Measurements from ENCODE around the gene TMC5. TPM values are rescaled to one million over a fixed set of nuclear protein-coding genes. Genes with fewer than 3 reads are reported as not detected.

The TMC5 gene
- total and polyA plus RNA-seq, 2 of the 8 experiments (the other 6 are each of a cell fraction or from before 2014, with no cell fraction given): 1.6 to 1.8 TPM

DNA sequence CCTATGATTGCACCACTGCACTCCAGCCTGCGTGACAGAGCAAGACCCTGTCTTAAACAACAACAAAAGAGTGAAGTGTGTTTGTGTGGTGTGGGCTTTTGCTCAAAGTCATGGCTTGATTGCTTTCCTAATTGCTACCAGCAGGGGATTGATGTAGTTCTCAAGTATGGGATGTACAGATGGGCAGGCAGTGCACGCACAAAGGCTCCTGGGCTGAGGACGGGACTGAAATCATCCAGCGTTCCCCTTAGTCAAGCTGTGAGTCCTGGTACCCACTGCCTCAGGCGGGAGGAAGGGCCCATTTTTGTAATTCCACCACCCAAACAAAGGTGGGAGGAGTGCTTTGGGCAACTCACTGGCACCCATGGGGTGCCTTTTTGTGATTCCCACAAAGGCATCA lies 56.9 kb downstream of the TMC5 start:
- H3K27ac ChIP-seq (ENCODE audit: low read depth, low read length): no peak overlapping the region
- H3K4me3 ChIP-seq (ENCODE audit: extremely low read depth in 1 of 4, insufficient read depth in 2 of 4, low read depth in 3 of 4, low read length in 4 of 4): no peak overlapping the region
- no peaks in the 10 kb centered on the region for H3K36me3 ChIP-seq (ENCODE audit: control insufficient read depth in 2 of 4, insufficient read depth in 4 of 4, low read length in 3 of 4)
- H2BK15ac ChIP-seq (ENCODE audit: low read length): no peak overlapping the region
- H3K79me2 ChIP-seq (ENCODE audit: control insufficient read depth in 1 of 2, insufficient read depth in 2 of 2, low read length in 2 of 2): no peaks in the 10 kb centered on the region
- no peak overlapping the region for H3K9ac ChIP-seq (replicated peaks in 1 of 4; ENCODE audit: extremely low read depth in 1 of 4, low read depth in 3 of 4, low read length in 3 of 4)
- H4K20me1 ChIP-seq (replicated peaks in 1 of 2; ENCODE audit: control insufficient read depth in 1 of 2, insufficient read depth in 2 of 2, low read length in 2 of 2): no peaks in the 10 kb centered on the region
- no peak overlapping the region for H3K18ac ChIP-seq (ENCODE audit: extremely low read depth, low read length)
- H2BK5ac ChIP-seq (ENCODE audit: low read depth, low read length): no peak overlapping the region
- H2BK20ac ChIP-seq (ENCODE audit: low read length): no peak overlapping the region
- no peak for FAIRE-seq
- no peak overlapping the region for H2BK12ac ChIP-seq (ENCODE audit: low read depth, low read length)
- H3K4me2 ChIP-seq (ENCODE audit: insufficient read depth in 1 of 2, low read depth in 2 of 2, low read length in 2 of 2): no peak overlapping the region
- no peak overlapping the region for H2AK5ac ChIP-seq (ENCODE audit: low read depth, low read length)
- no peaks in the 10 kb centered on the region for H3K27me3 ChIP-seq (replicated peaks in 1 of 4; ENCODE audit: control insufficient read depth in 3 of 4, extremely low read depth in 1 of 4, insufficient read depth in 3 of 4, low read length in 3 of 4)
- H3K56ac ChIP-seq (replicated peaks; ENCODE audit: insufficient read length, low read depth, low read length): no peak overlapping the region
- H3K23ac ChIP-seq (ENCODE audit: insufficient read length): no peak overlapping the region
- WGBS, 2 experiments (ENCODE audit: extremely low coverage in 1 of 2, insufficient coverage in 1 of 2, insufficient read length in 1 of 2, insufficient replicate concordance in 2 of 2, low coverage in 1 of 2, low lambda C conversion rate in 2 of 2, missing lambda C conversion rate in 1 of 2): 89% methylated on average over 5 of the region's 5 CpGs; no CpG with 5 or more reads in 1 of the 2 experiments
- H3K9me3 ChIP-seq (ENCODE audit: insufficient read depth in 2 of 2, low read depth in 1 of 2, low read length in 1 of 2): peaks cover 0 to under 1% of the 10 kb centered on the region in 2 experiments; a peak in 1 of 4 replicates
- no peaks in the 10 kb centered on the region for H3K79me1 ChIP-seq (ENCODE audit: low read depth, low read length)
- no peak overlapping the region for H4K91ac ChIP-seq (replicated peaks; ENCODE audit: insufficient read length, low read length)
- H4K5ac ChIP-seq (ENCODE audit: insufficient read length, low read depth, low read length): no peak overlapping the region
- CTCF ChIA-PET (ENCODE audit: partially characterized antibody): interaction anchor here (1.0 to 2.3 kb wide), 4 partner anchors 23 to 50 kb away, joined by 3 to 8 read pairs (median 6); no protein-coding TSS in a partner anchor
- no peak overlapping the region for H2BK120ac ChIP-seq (replicated peaks; ENCODE audit: low read depth, low read length)
- DNase-seq (ENCODE audit: low read depth in 1 of 2, low spot score in 2 of 2): no peak
- TF ChIP-seq, protein P1, sequence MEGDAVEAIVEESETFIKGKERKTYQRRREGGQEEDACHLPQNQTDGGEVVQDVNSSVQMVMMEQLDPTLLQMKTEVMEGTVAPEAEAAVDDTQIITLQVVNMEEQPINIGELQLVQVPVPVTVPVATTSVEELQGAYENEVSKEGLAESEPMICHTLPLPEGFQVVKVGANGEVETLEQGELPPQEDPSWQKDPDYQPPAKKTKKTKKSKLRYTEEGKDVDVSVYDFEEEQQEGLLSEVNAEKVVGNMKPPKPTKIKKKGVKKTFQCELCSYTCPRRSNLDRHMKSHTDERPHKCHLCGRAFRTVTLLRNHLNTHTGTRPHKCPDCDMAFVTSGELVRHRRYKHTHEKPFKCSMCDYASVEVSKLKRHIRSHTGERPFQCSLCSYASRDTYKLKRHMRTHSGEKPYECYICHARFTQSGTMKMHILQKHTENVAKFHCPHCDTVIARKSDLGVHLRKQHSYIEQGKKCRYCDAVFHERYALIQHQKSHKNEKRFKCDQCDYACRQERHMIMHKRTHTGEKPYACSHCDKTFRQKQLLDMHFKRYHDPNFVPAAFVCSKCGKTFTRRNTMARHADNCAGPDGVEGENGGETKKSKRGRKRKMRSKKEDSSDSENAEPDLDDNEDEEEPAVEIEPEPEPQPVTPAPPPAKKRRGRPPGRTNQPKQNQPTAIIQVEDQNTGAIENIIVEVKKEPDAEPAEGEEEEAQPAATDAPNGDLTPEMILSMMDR (IDR thresholded peaks at IDR 0.05; ENCODE audit: control extremely low read depth in 1 of 3, insufficient read depth in 1 of 3, low read depth in 1 of 3, low read length in 3 of 3): peak in 1 of 3 experiments; percentile 14; a peak in 1 of 4 replicates
- no peak for TF ChIP-seq BACH1 (IDR thresholded peaks at IDR 0.05; ENCODE audit: low read length)
- H3K14ac ChIP-seq (ENCODE audit: insufficient read length): no peak overlapping the region
- no peaks in the 10 kb centered on the region; the same call in 1 of the 2 replicates for H3K23me2 ChIP-seq (ENCODE audit: low read depth, low read length)
- H4K8ac ChIP-seq (ENCODE audit: extremely low read depth, insufficient read depth, low read length): peak overlapping the region; percentile 48; the same call in 1 of the 2 replicates
- H3K4ac ChIP-seq (replicated peaks; ENCODE audit: insufficient read length, low read depth, low read length): no peak overlapping the region
- H2AFZ ChIP-seq (ENCODE audit: low read length): no peak overlapping the region
- H3K4me1 ChIP-seq (replicated peaks in 1 of 4; ENCODE audit: control insufficient read depth in 3 of 4, insufficient read depth in 4 of 4, low read length in 3 of 4): no peaks in the 10 kb centered on the region; a peak in 1 of 7 replicates
- POLR2A ChIA-PET (ENCODE audit: partially characterized antibody): no interaction called here
